NCI-H2171 treated with DMSO at 0.1 percent for 48 hours (cell line): ENCODE results near the gene TMPRSS9.
"Not testable (repeated sequence)": the region's sequence is repeated elsewhere in the genome, so short reads cannot be mapped to it uniquely, and the experiment has no call there.

Experiments used
- DNase-seq: peaks from one replicate; lab custom pipeline; 2025; lab: John Stamatoyannopoulos, UW

TMPRSS9 gene

GRCh38 chr19:2342656-2343288 is 17.3 kb upstream of the TMPRSS9 start:
- DNase-seq, result no peak

DNA sequence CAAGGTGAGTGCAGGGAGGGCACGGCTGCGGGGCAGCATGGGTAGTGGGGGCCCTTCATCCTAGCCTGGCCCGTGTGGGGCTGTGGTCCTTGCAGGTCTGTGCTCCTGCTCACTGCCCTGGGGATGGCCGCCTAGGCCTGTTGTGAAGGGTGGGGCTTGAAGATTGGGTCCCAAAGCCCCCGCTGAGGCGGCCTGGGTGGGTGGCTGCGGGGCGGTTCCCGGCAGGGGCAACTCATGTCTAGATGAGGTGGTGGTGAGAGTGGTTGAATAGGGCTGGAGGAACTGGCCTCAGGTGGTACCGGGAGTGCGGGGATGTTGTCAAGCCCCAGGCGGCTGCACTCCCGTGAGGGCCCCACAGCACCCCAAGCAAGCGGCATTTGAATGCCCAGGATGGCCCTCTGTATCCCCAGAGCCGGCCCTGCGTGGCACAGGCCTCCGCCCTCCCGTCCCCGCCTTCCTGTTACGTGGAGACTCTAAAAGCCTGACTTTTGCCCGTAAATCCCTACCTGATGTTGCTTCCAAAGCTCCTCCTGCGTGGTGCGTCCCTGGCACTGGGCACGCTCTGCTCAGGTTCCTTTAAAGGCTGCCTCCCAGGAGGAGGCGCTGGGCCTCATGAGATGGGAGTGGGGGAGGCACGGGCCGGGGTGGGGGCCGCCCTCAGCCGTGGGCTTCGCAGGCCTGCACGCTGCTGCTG is 16.6 kb upstream of the TMPRSS9 start:
- no peak for DNase-seq

- no peak for DNase-seq
Observed at GRCh38 chr19:2344381-2344870, 15.6 kb upstream of the TMPRSS9 start.

DNA sequence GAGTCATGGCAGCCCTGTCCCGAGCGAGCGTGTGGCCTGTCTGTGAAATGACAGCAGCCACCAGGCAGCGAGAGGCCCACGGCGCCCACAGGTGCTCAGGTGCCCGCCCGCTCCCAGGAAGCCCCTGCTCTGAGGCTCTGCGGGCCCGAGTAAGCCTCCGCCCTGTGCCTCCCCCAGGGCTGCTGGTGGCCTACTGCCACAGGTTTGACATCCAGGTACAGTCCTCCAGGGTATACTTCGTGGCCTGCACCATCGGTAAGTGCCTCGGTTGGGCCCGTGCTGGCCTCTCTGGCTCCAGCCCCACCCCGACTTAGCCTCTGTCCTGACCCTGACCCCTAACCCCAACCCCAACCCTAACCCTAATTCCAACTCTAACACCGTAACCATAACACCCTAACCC is 15.0 kb upstream of the TMPRSS9 start:
- DNase-seq, result no peak

DNA sequence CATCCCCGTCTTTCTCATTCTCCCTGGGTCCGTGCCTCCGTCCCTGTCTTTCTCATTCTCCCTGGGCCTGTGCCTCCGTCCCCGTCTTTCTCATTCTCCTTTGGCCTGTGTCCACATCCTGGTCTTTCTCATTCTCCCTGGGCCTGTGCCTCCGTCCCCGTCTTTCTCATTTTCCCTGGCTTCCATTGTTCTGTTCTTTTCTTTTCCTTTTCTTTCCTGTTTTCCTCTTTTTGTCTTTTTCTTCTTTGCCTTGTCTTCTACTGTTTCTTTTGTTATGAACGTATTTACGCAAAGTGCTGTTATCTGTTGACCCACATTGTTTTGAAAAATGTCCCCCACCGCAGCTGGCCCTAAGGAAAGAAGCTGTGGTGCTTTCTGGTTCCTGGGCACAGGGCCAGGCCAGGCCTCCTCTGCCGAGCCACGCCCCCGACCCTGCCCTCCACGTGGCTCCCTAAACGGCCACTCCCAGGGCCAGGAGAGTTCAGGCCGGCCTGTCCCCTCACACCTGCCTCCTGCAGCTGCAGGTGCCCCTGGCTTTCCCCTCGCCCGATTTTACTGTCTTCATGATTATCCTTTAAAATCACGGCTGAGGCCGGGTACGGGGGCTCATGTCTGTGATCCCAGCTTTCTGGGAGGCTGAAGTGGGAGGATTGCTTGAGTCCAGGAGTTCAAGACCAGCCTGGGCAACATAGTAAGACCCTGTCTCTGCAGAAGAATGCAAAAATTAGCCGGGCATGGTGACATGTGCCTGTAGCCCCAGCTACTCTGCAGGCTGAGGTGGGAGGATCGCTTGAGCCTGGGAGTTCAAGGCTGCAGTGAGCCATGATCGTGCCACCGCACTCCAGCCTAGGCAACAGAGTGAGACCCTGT is 14.0 kb upstream of the TMPRSS9 start:
- DNase-seq, result no peak

GRCh38 chr19:2349818-2350217 is 10.2 kb upstream of the TMPRSS9 start:
- DNase-seq, result not testable (repeated sequence)

DNA sequence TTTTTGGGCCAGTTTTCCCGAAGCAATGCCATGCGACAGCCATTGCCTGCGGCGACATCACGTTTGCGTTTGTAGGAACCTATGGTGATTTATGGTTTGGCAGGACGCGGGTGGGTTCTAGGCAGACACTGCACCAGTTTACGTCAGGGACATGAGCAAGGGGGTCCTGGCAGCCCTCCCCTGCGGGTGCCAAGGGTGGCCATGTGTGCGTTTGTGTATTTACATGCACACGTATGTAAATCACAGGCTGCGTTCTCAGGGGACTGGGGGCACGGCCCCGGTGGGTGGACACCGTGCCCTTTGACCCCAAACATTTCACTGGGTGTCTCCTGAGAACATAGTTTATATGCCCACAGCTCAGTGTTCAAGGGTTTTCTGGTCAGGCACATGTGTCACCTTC is 9.4 kb upstream of the TMPRSS9 start:
- DNase-seq, result no peak

DNA sequence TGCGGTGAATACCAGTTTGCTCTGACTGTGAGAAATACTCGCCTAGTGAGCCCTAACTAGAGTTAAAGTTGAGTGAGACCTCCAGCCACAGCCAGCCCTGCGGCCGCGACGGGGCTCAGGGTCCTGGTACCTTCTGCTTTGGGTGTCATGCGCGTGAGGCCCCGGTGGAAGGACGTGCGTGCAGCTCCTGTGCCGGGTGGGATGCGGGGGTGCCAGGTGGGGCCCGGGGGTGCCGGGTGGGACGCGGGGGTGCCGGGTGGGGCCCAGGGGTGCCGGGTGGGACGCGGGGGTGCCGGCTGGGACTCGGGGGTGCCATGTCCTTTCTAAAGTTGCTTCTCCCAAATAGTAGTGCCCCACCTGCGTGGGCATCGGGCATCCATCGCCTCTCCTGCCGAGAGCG is 8.5 kb upstream of the TMPRSS9 start:
- no peak for DNase-seq

DNA sequence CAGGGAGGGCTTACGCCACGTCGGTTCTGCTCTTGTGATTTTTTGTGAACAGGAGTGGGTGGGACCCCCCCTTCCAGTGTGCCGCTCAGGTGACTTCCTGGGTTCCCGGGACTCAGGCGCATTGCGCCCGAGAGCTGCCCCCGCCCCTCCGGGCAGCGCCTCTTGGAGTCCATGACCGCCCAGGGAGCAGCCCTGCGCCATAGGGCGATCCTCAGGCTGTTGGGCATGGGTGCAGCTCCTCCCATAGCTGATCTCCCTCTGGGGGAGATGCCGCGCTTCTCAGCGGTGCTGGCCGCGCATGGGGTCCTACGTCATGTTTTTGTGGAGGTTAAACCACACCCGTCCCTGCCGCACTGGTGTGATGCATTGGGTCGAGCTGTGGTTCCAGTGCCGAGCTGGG is 7.9 kb upstream of the TMPRSS9 start:
- DNase-seq, result no peak

DNA sequence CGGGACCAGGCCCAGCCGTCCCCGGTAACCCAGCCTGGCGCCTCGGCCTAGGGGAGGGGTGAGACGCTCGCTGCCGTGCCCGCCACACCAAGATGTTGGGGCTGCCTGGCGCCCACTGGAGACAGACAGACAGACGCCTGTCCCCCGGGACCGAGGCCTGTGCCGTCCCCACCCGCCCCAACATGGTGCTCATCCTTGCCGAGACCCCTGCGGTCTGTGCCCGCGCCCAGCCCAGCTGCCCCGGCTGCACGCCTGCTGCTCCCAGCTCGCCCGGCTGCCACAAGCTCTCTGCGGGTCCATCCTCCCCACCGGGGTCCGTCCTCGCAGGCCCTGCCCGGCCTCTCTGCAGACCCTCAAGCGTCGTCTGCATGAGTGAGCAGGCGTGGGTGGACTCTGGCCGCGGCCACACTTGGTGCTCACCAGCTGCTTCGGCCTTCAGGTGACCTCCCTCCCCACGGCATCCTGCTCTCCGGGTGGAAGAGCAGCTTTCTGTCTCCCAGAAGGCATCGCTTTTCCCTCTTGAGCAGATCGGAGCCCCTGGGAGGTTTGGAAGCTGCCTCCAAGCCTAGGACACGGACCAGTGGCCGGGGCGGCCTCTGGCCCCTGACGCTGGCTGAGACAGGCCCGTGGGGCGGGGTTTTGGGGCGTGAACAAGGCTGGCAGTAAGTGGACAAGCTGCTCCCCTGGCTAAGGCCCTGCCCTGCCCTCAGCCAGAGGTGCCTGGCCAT is 6.7 kb upstream of the TMPRSS9 start:
- DNase-seq, result no peak

DNA sequence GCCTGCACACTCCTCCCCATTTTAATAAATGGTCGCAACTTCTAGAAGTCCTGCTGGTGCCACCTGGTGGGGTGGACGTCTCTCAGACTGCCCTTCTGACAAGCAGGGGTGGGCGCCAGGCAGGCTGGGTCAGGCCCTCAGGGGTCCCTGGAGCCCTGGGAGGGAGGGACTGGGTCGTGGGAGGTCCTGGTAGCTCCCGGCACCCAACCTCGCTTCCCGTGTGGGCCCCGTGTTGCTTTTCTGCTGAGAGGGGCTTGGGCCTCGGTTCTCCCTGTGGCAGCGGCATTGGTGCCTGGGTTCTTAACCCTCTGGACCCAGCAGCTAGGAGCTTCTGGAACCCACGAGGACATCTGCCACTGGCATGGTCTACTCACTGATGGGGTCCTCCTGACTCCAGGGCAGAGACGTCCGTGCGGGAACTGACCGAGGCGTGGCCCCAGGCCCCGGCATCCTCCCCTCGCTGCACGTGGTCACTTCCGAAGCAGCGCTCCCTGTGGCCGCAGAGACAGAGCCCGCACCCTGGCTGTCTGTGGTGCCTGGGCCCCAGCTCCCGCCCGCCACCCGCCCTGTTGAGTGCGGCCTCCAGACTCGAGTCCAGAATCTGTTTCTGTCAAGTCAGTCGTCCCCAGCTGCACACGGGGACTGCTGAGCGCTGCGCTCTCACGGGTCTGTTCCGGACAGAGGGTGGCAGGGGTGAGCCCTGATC is 6.0 kb upstream of the TMPRSS9 start:
- no peak for DNase-seq

DNA sequence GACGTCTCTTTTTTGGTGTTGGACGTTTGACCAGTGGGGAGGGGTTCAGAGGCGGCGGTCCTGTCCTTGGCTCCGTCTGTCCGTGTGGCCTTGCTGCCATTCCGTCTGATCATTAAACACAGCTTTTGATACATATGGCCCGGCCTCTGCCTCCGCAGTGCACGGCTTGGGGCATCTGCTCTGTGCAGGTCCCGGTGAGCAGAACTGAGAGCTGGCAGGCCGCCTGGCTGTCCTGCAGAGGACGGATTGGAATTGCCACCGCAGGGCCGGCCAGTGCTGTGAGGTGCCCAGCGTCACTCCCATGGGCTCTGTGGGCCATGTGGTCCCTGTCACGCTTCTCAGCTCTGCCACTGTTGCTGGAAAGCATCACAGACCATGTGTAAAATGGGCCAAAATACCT is 5.4 kb upstream of the TMPRSS9 start:
- DNase-seq, result no peak

- DNase-seq, result no peak
Observed at GRCh38 chr19:2355168-2356035, 4.7 kb upstream of the TMPRSS9 start.

GRCh38 chr19:2356036-2356646 is 3.9 kb upstream of the TMPRSS9 start:
- DNase-seq, result no peak

- DNase-seq, result no peak
Observed at GRCh38 chr19:2357279-2358206, 2.5 kb upstream of the TMPRSS9 start.

DNA sequence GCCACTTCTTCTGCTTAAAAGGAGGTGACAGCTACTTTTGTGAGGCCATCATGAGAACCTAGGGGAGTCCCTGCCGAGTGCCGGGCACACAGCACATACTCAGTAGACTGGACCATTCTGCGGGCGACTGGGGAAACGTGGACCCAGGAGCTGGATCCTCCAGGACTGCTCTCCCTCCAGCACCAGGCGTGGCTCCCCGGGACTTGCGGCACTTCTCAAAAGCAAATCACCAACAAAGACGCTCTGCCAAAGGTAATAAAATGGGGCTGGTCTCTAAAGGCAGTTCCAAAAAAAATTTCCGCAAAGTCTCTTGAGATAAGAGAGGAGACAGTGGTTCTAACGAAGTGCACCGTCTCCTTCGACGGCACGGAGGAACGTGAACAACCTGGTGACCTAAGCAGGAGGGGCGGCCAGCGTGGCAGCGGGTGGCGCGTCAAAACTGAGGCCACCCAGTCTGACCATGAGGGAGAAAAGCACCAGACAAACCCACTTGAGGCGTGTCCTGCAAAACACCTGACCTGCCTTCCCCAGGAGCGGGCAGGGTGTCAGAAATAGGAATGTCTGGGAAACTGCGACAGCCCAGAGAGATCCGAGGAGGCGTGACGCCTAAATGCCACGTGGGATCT is 1.4 kb upstream of the TMPRSS9 start:
- no peak for DNase-seq

GRCh38 chr19:2360833-2361232 is 768 bp downstream of the TMPRSS9 start:
- DNase-seq, result no peak

DNA sequence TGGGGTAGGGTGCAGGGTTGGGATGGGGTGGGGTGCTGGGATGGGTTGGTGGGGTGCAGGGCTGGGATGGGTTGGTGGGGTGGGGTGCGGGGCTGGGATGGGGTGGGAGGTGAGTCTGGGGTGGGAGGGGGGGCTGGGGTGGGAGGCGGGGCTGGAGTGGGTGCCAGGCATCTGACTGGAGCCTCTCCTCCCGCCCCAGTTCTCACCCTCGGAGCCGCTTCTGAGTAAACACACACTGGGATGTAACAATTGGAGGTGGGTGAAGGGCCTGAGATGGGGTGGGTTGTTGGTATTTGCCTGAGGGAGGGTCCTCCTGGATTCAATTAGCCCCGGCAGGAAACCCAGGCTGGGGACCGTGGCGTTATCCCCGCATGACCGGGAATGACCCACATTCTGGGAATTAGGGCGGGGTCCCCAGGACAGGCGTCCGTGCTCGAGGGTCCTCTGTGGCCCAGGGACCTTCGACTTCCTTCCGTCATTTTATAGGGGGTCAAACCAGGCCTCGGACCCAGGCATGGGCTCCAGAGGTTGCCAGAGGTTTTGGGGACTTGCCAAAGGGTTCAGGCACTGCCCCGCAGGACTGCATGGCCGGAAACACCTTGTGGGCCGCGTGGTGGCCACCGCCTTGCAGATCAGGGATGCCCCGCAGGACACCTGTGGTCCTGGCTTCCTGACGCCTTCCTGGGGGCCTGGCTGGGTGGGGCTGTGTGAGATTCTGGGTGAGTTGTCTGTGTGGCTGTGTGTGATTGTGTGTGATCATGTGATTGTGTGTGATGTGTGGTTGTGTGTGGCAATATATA is 1.4 kb downstream of the TMPRSS9 start:
- DNase-seq, result no peak
